ENCODE data around the gene GUCY2F.

- TF ChIP-seq CTCF (IDR thresholded peaks at IDR 0.05), result peak; percentile 100
- no peak for TF ChIP-seq EZH2phosphoT487 (IDR thresholded peaks at IDR 0.05)
These were observed 3.8 kb upstream of the GUCY2F start for GRCh38 chrX:109485470-109486340.

All from neural progenitor cell (in vitro differentiated cells).